A549 (cell line): ENCODE results near the gene CCDC54. TPM values are rescaled to one million over a fixed set of nuclear protein-coding genes. Genes with fewer than 3 reads are reported as not detected.

ENCODE experiments used
- ATAC-seq, 2 experiments: fragments of 200-7000 bp in 1 of 2; fragments of >200 bp in 1 of 2; cut with Nextera tagmentation in 1 of 2; cut with Tn5 transposase in 1 of 2; 3 replicates each; pipeline versions ENCODE4 v1.8.0 to v1.9.1; 2018 to 2020; ENCODE audit warnings: mild to moderate bottlenecking in 1 of 2, moderate library complexity in 1 of 2
- CTCF ChIA-PET: fragments of 300-600 bp; sonication (Branson Sonifier 250); formaldehyde crosslinking; extraction: SDS; loops from one replicate; lab custom pipeline; 2021; ENCODE audit warnings: antibody characterized with exemption, inconsistent platforms; lab: Yijun Ruan, JAX
- POLR2A ChIA-PET: fragments of 350-600 bp; formaldehyde crosslinking; extraction: SDS; loops from one replicate; lab custom pipeline; 2021; ENCODE audit warnings: antibody characterized with exemption, inconsistent platforms; lab: Yijun Ruan, JAX
- DNase-seq, 2 experiments: peaks; one replicate each; pipeline versions ENCODE4 v3.0.0 to v3.0.0-alpha.2; 2011 to 2016; ENCODE audit warnings: low read depth in 1 of 2, low spot score in 1 of 2
- FAIRE-seq: peaks from 2 replicates; lab custom pipeline; 2011; peaks lifted over from hg19 to GRCh38; lab: Jason Lieb, UNC
- H3K27ac ChIP-seq, 2 experiments: fragments of >200 bp; sonication (Bioruptor Twin); formaldehyde crosslinking; 3 replicates each; pipeline ENCODE4 v1.5.1; 2016 to 2017
- H3K4me1 ChIP-seq: fragments of >200 bp; sonication (Bioruptor Twin); formaldehyde crosslinking; 3 replicates; pipeline ENCODE4 v1.6.1; 2016
- H3K4me2 ChIP-seq: fragments of >200 bp; sonication (Bioruptor Twin); formaldehyde crosslinking; 3 replicates; pipeline ENCODE4 v1.6.1; 2016
- H3K4me3 ChIP-seq: fragments of >200 bp; sonication (Bioruptor Twin); formaldehyde crosslinking; 3 replicates; pipeline ENCODE4 v1.5.1; 2016
- H3K9me3 ChIP-seq: fragments of >200 bp; sonication (Bioruptor Twin); formaldehyde crosslinking; 3 replicates; pipeline ENCODE4 v1.6.1; 2016
- CEBPB ChIP-seq, 2 experiments: fragments of >200 bp in 1 of 2; sonication (Bioruptor Twin) in 1 of 2; formaldehyde crosslinking in 1 of 2; IDR thresholded peaks; 2 replicates each; pipeline ENCODE4 v1.6.1; 2012 to 2016
- CHD4 ChIP-seq: fragments of 200-600 bp; sonication (generic); IDR thresholded peaks from 2 replicates; pipeline ENCODE4 v1.6.1; 2016; ENCODE audit warnings: antibody characterized with exemption, mild to moderate bottlenecking, borderline replicate concordance
- EP300 ChIP-seq, 2 experiments: fragments of >200 bp; sonication (Bioruptor Twin); formaldehyde crosslinking; IDR thresholded peaks; 2 replicates in 1 of 2; 3 replicates in 1 of 2; pipeline ENCODE4 v1.6.1; 2016 to 2017
- ESRRA ChIP-seq: fragments of 150-350 bp; IDR thresholded peaks from 2 replicates; pipeline ENCODE4 v1.6.1; 2014; ENCODE audit warnings: mild to moderate bottlenecking, low read length, borderline replicate concordance
- HOXB5 ChIP-seq: fragments of 250-450 bp; sonication (Bioruptor Pico); IDR thresholded peaks from 2 replicates; pipeline ENCODE4 v1.5.0; 2020; ENCODE audit warnings: mild to moderate bottlenecking, moderate library complexity
- NFE2L2 ChIP-seq: fragments of 150-350 bp; conservative IDR thresholded peaks from 2 replicates; pipeline ENCODE4 v1.6.1; 2014; ENCODE audit warnings: low read length
- RARB ChIP-seq: fragments of 250-450 bp; sonication (Bioruptor Pico); IDR thresholded peaks from 2 replicates; pipeline ENCODE4 v1.8.0; 2021; ENCODE audit warnings: mild to moderate bottlenecking, moderate library complexity
- RCOR1 ChIP-seq: fragments of 150-350 bp; IDR thresholded peaks from 2 replicates; pipeline ENCODE4 v1.6.1; 2014; ENCODE audit warnings: antibody characterized with exemption, low read length, low read depth
- SMC3 ChIP-seq: fragments of >200 bp; sonication (Bioruptor Twin); formaldehyde crosslinking; IDR thresholded peaks from 3 replicates; pipeline ENCODE4 v1.6.1; 2018; ENCODE audit warnings: inconsistent platforms
- ZSCAN20 ChIP-seq: fragments of 250-450 bp; sonication (Bioruptor Pico); IDR thresholded peaks from 2 replicates; pipeline ENCODE4 v1.8.0; 2022; ENCODE audit warnings: mild to moderate bottlenecking, moderate library complexity
- WGBS: methylation state at CpG from one replicate; pipeline ENCODE4 v1.1.6; 2017; ENCODE audit errors: missing lambda C conversion rate; 5-methylcytosine and 5-hydroxymethylcytosine counted together
- polyA plus RNA-seq, 4 experiments: library from polyadenylated mRNA; depleted of rRNA in 3 of 4; stranded (reverse); fragments of >200 nt; fragmentation: RNase III in 1 of 4; extraction: RNeasy Plus Mini Kit Qiagen cat#74134 plus additional on column Dnase treatment in 1 of 4; gene quantifications; 2 replicates in 3 of 4; 3 replicates in 1 of 4; pipeline ENCODE4 v1.2.3, GENCODE V29; 2011 to 2017
- TF ChIP-seq, protein P1 (sequence below): IDR thresholded peaks from 2 replicates; pipeline ENCODE4 v1.6.1; 2012
- TF ChIP-seq, protein P2 (sequence below): IDR thresholded peaks from 2 replicates; pipeline ENCODE4 v1.6.1; 2012; ENCODE audit warnings: low read depth, borderline replicate concordance
- TF ChIP-seq, protein P3 (sequence below): fragments of 200-600 bp; sonication (generic); IDR thresholded peaks from 2 replicates; pipeline ENCODE4 v1.6.1; 2016; ENCODE audit warnings: antibody characterized with exemption, mild to moderate bottlenecking, moderate library complexity

The CCDC54 gene
- polyA plus RNA-seq, 2 of the 4 experiments (the other 2 are of a cell fraction), result not detected

DNA sequence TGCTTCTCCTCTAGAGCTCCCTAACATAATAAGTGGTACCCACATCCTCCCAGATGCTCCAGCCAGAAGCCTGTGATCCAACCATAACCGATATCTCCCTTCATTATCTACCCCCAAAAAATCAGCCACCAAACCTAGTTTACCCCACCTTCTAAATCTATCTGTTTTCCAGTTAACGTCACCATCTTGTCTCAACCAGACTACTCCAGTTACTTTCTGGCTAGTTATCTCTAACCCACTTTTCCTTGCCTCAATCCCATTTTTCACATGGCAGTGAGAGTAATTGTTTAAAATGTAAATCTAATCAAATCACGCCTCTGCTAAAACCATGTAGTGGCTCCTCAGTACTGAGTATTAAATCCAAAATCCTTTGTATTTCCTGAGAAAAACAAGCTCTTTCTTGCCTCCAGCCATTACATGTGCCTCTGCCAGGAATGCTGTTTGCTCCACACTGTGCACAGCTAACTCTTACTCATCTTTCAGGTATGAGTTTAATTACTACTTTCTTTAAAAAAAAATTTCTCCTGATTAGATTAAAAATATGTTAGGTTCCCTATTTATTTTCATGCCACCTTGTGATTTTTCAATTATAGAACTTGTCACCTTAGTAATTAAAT, 15.4 kb downstream of the CCDC54 start (continued):
- no peak for TF ChIP-seq EP300 (IDR thresholded peaks at IDR 0.05)
- TF ChIP-seq, protein P1, sequence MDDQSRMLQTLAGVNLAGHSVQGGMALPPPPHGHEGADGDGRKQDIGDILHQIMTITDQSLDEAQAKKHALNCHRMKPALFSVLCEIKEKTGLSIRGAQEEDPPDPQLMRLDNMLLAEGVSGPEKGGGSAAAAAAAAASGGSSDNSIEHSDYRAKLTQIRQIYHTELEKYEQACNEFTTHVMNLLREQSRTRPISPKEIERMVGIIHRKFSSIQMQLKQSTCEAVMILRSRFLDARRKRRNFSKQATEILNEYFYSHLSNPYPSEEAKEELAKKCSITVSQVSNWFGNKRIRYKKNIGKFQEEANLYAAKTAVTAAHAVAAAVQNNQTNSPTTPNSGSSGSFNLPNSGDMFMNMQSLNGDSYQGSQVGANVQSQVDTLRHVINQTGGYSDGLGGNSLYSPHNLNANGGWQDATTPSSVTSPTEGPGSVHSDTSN, result no peak
- TF ChIP-seq, all 56 proteins: peak for 0

DNA sequence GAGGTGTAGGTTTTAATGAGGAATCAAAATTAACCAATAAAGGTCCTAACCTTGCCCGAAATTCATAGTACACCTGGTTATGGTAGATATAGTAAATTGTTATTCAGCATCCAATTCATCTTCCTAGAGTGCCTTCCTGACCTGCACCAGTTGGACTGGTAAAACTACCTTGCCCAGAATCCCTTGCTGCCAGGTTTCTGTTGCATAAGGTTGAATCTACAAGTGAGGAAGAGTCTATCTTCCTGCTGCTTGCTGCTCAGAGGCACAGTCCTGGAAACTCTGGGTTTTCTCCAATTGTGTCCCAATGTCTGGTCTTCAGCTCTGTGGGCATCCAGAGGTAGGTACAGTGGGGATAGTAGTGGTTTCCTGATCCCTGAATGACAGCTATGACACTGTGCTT, 17.3 kb downstream of the CCDC54 start:
- CTCF ChIA-PET, result interaction anchor here (0.9 to 1.5 kb wide), 2 partner anchors 13 to 123 kb away, joined by 4 to 6 read pairs; no protein-coding TSS in a partner anchor
- ATAC-seq, result no peak
- no peak overlapping the region for H3K4me2 ChIP-seq
- no peaks in the 10 kb centered on the region for H3K9me3 ChIP-seq
- H3K27ac ChIP-seq, result no peak overlapping the region
- TF ChIP-seq SMC3, result no peak
- TF ChIP-seq, protein P1, result no peak
- no peak for TF ChIP-seq CHD4
- TF ChIP-seq, protein P2, sequence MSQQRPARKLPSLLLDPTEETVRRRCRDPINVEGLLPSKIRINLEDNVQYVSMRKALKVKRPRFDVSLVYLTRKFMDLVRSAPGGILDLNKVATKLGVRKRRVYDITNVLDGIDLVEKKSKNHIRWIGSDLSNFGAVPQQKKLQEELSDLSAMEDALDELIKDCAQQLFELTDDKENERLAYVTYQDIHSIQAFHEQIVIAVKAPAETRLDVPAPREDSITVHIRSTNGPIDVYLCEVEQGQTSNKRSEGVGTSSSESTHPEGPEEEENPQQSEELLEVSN, result no peak
- no peak for TF ChIP-seq RCOR1
- no peak for TF ChIP-seq RARB (CRISPR knock-in tag)
- TF ChIP-seq, all 56 proteins: peak for 0
- FAIRE-seq (no peak), DNase-seq (no peak)
- WGBS, result 22% methylated on average over 1 of the region's 1 CpG
- H3K4me1 ChIP-seq, result no peaks in the 10 kb centered on the region
- H3K4me3 ChIP-seq, result no peak overlapping the region
- POLR2A ChIA-PET, result no interaction called here

DNA sequence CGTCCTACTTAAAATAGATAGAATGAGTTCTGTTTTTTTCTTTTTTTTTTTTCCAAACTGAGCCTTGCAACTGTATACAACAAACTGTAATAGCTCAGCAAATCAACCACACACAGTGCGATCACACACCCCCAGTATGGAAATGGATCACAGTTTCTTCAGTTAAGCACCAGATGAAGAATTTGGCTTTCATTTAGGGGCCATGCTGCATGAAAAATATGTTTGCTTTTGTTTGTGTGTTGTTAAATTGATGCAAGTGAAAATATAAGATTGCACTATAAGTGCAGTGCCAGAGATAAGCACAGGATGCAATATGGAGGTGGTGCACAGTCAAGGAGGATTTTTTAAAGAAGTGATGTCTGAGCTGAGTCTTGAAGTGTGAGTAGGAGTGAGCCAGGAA, 17.8 kb downstream of the CCDC54 start:
- Histone ChIP-seq H3K27ac (no peak overlapping the region), H3K4me1 (no peaks in the 10 kb centered on the region), H3K4me3 (no peak overlapping the region), H3K9me3 (no peaks in the 10 kb centered on the region), H3K4me2 (no peak overlapping the region)
- WGBS, result 64% methylated on average over 2 of the region's 2 CpGs
- DNase-seq, result no peak
- peak; percentile 7 for FAIRE-seq
- ChIA-PET CTCF (interaction anchor here (0.9 to 1.5 kb wide), 3 partner anchors 13 to 123 kb away, joined by 3 to 6 read pairs (median 4); no protein-coding TSS in a partner anchor), POLR2A (no interaction called here)
- ATAC-seq, result no peak
- TF ChIP-seq ESRRA (no peak), CEBPB (IDR thresholded peaks at IDR 0.05) (no peak), ZSCAN20 (CRISPR knock-in tag) (no peak)
- TF ChIP-seq, protein P3, sequence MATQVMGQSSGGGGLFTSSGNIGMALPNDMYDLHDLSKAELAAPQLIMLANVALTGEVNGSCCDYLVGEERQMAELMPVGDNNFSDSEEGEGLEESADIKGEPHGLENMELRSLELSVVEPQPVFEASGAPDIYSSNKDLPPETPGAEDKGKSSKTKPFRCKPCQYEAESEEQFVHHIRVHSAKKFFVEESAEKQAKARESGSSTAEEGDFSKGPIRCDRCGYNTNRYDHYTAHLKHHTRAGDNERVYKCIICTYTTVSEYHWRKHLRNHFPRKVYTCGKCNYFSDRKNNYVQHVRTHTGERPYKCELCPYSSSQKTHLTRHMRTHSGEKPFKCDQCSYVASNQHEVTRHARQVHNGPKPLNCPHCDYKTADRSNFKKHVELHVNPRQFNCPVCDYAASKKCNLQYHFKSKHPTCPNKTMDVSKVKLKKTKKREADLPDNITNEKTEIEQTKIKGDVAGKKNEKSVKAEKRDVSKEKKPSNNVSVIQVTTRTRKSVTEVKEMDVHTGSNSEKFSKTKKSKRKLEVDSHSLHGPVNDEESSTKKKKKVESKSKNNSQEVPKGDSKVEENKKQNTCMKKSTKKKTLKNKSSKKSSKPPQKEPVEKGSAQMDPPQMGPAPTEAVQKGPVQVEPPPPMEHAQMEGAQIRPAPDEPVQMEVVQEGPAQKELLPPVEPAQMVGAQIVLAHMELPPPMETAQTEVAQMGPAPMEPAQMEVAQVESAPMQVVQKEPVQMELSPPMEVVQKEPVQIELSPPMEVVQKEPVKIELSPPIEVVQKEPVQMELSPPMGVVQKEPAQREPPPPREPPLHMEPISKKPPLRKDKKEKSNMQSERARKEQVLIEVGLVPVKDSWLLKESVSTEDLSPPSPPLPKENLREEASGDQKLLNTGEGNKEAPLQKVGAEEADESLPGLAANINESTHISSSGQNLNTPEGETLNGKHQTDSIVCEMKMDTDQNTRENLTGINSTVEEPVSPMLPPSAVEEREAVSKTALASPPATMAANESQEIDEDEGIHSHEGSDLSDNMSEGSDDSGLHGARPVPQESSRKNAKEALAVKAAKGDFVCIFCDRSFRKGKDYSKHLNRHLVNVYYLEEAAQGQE, result no peak

DNA sequence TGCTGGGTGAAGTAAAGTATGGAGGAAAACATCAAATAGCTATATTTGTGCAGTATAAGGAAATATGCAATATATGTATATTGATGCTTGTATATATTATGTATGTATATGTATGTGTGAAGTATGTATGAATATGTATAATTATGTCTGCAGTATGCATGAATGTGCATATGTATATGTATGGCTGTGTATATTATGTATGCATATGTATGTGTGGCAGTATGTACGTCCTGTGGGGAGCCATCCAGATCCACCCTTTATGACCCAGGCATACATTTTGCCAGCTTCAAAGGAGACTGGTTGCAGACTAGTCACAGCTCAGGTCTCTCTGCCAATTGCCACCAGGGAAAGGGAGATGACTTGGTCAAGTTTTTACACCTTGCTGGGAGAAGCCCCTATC, 24.1 kb downstream of the CCDC54 start:
- TF ChIP-seq HOXB5, result no peak
- no peak for TF ChIP-seq NFE2L2
- TF ChIP-seq, all 56 proteins: peak for 0
- Histone ChIP-seq H3K9me3 (no peaks in the 10 kb centered on the region), H3K4me3 (no peak overlapping the region), H3K27ac (no peak overlapping the region), H3K4me1 (no peaks in the 10 kb centered on the region), H3K4me2 (no peak overlapping the region)
- FAIRE-seq, result no peak
- no peak for ATAC-seq
- WGBS, result 44% methylated on average over 1 of the region's 1 CpG
- ChIA-PET CTCF (interaction anchor here (0.6 to 2.5 kb wide), 4 partner anchors 8 to 130 kb away, joined by 3 to 9 read pairs (median 6); no protein-coding TSS in a partner anchor), POLR2A (no interaction called here)
- DNase-seq, result no peak
